Measurements from ENCODE around the gene HGS.
A peak's percentile ranks its signal among the peaks of the same experiment; 100 is the strongest.

Gene HGS

DNA sequence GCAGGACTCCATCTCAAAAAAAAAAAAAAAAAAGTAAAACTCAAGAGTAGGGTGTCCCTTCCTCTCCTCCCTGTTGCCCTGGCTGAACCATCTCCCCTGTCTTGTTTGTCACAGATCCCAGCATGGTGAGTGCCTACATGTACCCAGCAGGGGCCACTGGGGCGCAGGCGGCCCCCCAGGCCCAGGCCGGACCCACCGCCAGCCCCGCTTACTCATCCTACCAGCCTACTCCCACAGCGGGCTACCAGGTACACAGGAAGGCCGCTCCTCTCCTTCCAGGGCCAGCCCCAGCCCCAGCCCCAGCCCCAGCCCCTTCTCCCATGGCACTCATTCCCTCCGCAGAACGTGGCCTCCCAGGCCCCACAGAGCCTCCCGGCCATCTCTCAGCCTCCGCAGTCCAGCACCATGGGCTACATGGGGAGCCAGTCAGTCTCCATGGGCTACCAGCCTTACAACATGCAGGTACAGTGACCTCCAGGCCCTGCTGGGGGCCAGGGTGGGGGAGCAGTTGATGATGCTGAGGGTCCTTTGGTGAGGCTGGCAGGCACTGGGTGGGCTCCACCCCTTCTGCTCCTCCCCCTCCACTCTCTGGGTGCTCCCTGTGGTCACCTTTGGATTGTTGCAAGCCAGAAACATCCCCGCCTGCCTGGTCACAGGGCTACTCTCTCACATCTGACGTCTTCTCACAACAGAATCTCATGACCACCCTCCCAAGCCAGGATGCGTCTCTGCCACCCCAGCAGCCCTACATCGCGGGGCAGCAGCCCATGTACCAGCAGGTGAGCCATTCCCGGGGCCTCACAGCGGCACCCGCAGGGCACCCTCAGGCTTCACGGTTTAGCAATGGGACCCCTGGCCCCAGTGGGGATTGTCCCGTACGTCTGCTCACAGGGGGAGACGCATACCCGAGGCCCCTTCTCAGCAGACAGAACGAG lies 16.8 kb downstream of the HGS start:
- no peak for ATAC-seq (ENCODE audit: low read depth)

GRCh38 chr17:81701288-81702071 lies 17.7 kb downstream of the HGS start:
- H3K27me3 Mint-ChIP-seq, result no peaks in the 10 kb centered on the region
- peaks cover 10% of the 10 kb centered on the region for H3K4me1 Mint-ChIP-seq
- H3K4me3 Mint-ChIP-seq, result peak overlapping the region; percentile 94
- no peaks in the 10 kb centered on the region for H3K9me3 Mint-ChIP-seq
- DNase-seq (ENCODE audit: low spot score in 2 of 2) (no peak), ATAC-seq (ENCODE audit: low read depth) (no peak)
- H3K27ac Mint-ChIP-seq, result no peak overlapping the region
- peaks cover 23% of the 10 kb centered on the region for H3K36me3 Mint-ChIP-seq

More for the DNA sequence above, 16.8 kb downstream of the HGS start:
- peaks cover 8% of the 10 kb centered on the region for H3K4me1 Mint-ChIP-seq
- no peak overlapping the region for H3K27ac Mint-ChIP-seq
- no peaks in the 10 kb centered on the region for H3K9me3 Mint-ChIP-seq
- no peak overlapping the region for H3K4me3 Mint-ChIP-seq
- H3K27me3 Mint-ChIP-seq, result no peaks in the 10 kb centered on the region
- DNase-seq (ENCODE audit: low spot score in 2 of 2), result no peak
- H3K36me3 Mint-ChIP-seq, result peaks cover 19% of the 10 kb centered on the region

GRCh38 chr17:81702934-81703746 lies 19.3 kb downstream of the HGS start, which contains the start of gene MRPL12:
Gene MRPL12 (plus strand): TSS chr17:81703367. CDS start chr17:81703502, 135 bp downstream.
- ATAC-seq (ENCODE audit: low read depth) (peak; percentile 95), DNase-seq (ENCODE audit: low spot score in 2 of 2) (peak; percentile 80 to 86)
- peaks cover 19% of the 10 kb centered on the region for H3K36me3 Mint-ChIP-seq
- H3K27me3 Mint-ChIP-seq, result no peaks in the 10 kb centered on the region
- H3K9me3 Mint-ChIP-seq, result no peaks in the 10 kb centered on the region
- peak within 1 kb of the TSS; percentile 97 for H3K27ac Mint-ChIP-seq
- peak within 1 kb of the TSS; percentile 94 for H3K4me3 Mint-ChIP-seq
- H3K4me1 Mint-ChIP-seq, result peaks cover 10% of the 10 kb centered on the region

DNA sequence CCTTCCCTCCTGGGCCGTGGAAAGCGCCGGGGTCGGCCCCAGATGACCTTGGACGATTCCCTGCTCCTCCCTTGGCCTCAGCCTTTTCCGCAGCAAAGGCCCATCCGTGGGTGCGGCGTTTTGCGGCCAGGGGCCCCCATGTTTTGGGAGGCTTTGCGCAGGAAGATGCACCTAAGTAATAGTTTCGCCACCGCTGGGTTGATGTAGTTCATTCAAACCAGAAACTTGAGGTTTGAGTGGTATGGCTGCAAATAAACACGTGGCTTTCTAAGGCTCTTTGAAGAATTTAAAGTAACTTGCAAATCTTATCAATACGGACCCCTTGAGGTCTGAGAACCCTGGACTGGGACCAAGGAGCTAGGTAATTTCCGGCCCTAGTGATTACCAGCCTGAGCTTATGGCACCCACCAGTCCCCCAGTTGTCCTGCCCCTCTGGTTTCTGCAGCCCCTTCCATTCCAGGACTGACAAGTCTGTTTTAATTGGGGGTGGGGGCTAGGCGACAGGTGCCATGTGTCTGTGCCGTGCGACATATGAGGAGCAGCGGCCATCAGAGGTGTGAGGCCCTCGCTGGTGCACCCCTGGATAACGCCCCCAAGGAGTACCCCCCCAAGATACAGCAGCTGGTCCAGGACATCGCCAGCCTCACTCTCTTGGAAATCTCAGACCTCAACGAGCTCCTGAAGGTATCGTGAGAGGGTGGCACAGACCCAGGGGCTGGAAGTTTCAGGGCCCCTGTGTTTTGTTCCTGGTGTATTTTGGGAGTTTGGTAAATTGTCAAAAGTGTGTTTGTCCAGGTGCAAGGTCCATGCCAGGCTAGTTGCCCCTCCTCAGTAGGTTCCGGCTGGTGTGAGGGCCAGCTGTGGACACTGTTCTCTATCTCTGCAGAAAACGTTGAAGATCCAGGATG lies 20.2 kb downstream of the HGS start:
- Mint-ChIP-seq H3K9me3 (no peaks in the 10 kb centered on the region), H3K4me3 (peak overlapping the region; percentile 69), H3K27ac (peak overlapping the region; percentile 97), H3K4me1 (peaks cover 10% of the 10 kb centered on the region), H3K36me3 (peaks cover 15% of the 10 kb centered on the region), H3K27me3 (no peaks in the 10 kb centered on the region)
- ATAC-seq (ENCODE audit: low read depth) (no peak), DNase-seq (ENCODE audit: low spot score in 2 of 2) (no peak)

DNA sequence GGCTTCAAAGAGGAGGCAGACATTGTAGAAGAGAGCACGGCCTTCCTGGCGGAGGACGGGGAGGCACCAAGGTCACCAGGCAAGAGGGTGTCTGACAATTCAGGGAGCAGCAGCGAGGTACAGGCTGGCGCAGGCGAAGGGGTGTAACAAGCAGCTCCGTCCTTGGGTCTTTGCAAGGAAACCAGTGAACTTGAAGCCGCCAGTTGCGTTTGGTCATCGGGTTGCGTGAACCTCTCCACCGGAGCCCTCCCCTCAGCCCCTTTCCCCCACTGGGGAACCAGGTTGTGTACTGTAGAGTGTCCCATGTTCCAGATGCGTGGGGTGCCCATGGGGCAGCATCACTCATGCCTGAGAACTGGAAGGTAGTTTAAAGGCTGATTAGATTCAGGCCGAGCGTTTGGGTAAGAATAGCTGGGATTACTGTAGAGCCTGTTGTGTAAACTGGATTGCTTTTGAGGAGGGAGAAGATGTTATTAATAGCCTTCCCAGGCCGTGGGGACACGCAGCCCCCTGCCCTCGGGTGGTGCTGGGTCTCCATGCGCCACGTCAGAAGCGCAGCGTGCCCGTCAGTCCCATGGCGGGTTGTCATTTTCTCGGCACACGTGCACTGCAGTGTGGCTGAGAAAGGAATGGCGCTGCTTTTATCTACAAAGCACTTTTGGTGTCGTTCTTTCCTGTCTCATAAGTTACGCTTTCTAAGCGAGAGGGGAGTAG lies 21.9 kb downstream of the HGS start:
- ATAC-seq (ENCODE audit: low read depth), result no peak
- Mint-ChIP-seq H3K27me3 (no peaks in the 10 kb centered on the region), H3K4me1 (peaks cover 12% of the 10 kb centered on the region), H3K27ac (no peak overlapping the region), H3K4me3 (no peak overlapping the region), H3K36me3 (peaks cover 15% of the 10 kb centered on the region), H3K9me3 (no peaks in the 10 kb centered on the region)
- no peak for DNase-seq (ENCODE audit: low spot score in 2 of 2)

DNA sequence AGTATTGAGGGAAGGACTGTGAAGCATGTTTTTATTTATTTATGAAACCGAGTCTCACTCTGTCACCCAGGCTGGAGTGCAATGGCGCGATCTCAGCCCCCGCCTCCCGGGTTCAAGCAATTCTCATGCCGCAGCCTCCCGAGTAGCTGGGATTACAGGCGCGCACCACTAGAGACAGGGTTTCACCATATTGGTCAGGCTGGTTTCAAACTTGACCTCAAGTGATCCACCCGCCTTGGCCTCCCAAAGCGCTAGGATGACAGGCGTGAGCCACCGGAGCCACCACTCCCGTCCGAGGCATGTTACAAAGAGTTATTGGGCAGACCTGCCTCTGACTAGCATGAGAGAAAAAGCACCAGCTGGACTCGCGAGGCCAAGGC lies 22.4 kb downstream of the HGS start:
- H3K4me3 Mint-ChIP-seq, result no peak overlapping the region
- no peak for ATAC-seq (ENCODE audit: low read depth)

GRCh38 chr17:81706757-81707624 lies 23.2 kb downstream of the HGS start:
- Mint-ChIP-seq H3K27ac (no peak overlapping the region), H3K27me3 (no peaks in the 10 kb centered on the region), H3K4me1 (peaks cover 10% of the 10 kb centered on the region), H3K9me3 (no peaks in the 10 kb centered on the region), H3K4me3 (no peak overlapping the region), H3K36me3 (peaks cover 11% of the 10 kb centered on the region)
- ATAC-seq (ENCODE audit: low read depth), result no peak
- DNase-seq (ENCODE audit: low spot score in 2 of 2), result no peak

More for the DNA sequence above, 22.4 kb downstream of the HGS start:
- Mint-ChIP-seq H3K27me3 (no peaks in the 10 kb centered on the region), H3K27ac (no peak overlapping the region), H3K9me3 (no peaks in the 10 kb centered on the region), H3K4me1 (peaks cover 13% of the 10 kb centered on the region), H3K36me3 (peaks cover 12% of the 10 kb centered on the region)
- DNase-seq (ENCODE audit: low spot score in 2 of 2), result no peak

DNA sequence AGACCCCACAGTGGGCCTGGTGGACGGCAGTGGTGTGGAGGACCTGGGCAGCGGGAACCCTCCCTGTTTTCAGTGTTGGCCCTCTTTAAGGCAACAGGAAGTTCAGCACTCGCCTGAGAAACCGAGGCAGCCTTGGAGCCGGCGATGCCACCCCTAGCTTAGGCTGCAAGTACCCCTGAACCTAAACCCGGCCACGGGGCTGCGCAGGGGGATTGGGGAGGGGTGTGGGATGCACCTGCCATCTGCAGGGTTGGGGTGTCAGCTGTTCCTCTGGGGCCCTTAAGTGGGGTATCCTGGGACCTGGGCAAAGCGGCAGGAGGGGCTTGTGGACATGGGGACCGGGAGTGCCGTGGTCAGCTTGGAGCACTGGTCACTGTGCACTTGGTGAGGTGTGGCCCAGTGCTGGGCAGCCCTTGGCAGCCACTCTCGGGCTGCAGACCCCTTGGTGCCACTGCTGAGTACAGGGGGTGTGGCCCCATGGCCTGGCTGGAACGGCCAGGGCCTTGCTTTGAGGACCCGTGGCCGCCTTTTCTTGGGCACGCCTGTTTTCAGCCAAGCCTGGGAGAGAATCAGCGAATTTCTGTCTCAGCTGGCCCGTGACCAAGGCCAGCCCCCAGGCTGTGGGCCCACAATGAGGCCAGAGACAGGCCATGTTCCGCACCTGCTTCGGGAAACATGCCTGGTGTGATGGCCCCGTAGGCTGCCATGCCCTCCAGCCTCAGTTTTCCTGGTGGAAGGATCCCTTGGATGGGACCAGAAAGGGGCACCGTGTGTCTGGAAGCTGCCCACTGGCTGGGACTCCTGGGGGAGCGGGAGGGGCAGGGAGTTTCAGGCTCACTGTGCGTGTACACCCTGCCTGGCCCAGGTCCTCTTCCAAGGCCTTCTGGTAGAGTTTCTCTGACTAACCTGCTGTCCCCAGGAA lies 24.2 kb downstream of the HGS start:
- DNase-seq (ENCODE audit: low spot score in 2 of 2), result no peak
- H3K9me3 Mint-ChIP-seq, result no peaks in the 10 kb centered on the region
- no peak for ATAC-seq (ENCODE audit: low read depth)
- peaks cover 14% of the 10 kb centered on the region for H3K4me1 Mint-ChIP-seq
- H3K4me3 Mint-ChIP-seq, result no peak overlapping the region
- no peak overlapping the region for H3K27ac Mint-ChIP-seq
- H3K27me3 Mint-ChIP-seq, result no peaks in the 10 kb centered on the region
- peaks cover 11% of the 10 kb centered on the region for H3K36me3 Mint-ChIP-seq

DNA sequence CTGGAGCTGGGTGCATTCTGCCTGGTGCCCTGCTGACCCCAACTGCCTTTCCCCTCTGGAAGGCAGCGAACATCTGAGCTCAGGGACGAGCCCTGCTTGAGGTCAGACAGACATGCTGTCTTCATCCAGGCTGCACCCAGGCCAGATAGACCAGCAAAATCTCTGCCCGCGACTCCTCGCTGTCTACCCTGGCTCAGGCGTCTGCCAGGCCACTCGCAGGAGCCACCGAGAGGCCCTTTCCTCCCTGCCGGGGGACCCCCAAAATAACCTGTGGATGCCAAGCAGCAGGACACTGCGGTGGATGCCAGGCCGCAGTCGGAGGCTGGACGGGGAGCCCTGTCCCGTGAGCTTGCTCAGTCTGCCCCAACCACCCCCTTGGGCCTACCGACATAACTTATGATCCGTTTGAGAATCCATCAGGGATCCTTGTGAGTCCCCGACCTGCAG lies 25.0 kb downstream of the HGS start:
- Mint-ChIP-seq H3K4me1 (peaks cover 14% of the 10 kb centered on the region), H3K27ac (no peak overlapping the region), H3K4me3 (no peak overlapping the region), H3K9me3 (no peaks in the 10 kb centered on the region), H3K27me3 (no peaks in the 10 kb centered on the region), H3K36me3 (peaks cover 11% of the 10 kb centered on the region)
- DNase-seq (ENCODE audit: low spot score in 2 of 2) (no peak), ATAC-seq (ENCODE audit: low read depth) (no peak)

DNA sequence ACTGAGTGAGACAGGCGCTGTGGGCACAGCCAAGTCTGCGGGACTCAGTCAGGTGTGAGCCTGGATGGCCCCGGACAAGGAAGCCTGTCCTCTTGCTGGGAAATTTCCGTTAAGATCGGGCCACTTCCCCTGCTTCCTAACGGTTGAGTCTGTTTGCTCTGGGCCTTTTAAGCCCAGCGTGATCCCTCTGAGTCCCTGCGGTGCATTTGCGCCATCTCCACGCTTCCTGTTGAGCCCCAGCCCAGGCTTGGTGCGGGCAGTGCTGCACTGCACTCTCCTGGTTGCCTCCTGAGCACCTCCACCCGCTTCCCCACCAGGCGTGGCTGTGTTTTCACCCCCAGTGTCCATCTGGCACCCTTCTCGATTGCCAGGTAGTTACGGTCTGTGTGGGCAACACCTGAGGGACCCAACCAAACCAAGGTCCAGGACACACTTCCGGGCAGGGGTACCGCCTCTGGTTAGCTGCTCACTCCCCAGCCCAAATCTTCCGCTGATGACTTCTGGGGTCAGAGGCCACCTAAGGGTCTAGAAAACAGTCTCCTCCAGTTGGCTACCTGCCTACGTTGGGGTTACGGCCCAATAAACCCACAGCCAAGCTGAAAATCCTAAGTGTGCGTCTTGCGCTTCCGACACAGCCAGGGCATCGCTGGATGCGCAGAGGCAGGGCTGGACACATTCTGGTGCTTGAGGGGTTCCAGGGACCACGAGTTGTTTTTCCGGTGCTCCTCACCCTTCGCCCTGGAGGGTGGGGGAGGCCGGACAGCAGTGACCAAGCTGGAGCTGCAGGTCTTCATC lies 26.9 kb downstream of the HGS start:
- H3K4me3 Mint-ChIP-seq, result peak overlapping the region; percentile 73
- H3K27ac Mint-ChIP-seq, result no peak overlapping the region
- peaks cover 7% of the 10 kb centered on the region for H3K36me3 Mint-ChIP-seq
- ATAC-seq (ENCODE audit: low read depth) (no peak), DNase-seq (ENCODE audit: low spot score in 2 of 2) (no peak)
- H3K9me3 Mint-ChIP-seq, result no peaks in the 10 kb centered on the region
- peaks cover 11% of the 10 kb centered on the region for H3K4me1 Mint-ChIP-seq
- H3K27me3 Mint-ChIP-seq, result no peaks in the 10 kb centered on the region
